Stromal cell of bone marrow (primary cell): ENCODE results near the gene PTPRM.

Source experiments
- DNase-seq: peaks from one replicate; pipeline ENCODE4 v3.0.0-alpha.2; 2012; ENCODE audit warnings: low read depth

The PTPRM gene

GRCh38 chr18:8114480-8114879 lies 547.4 kb downstream of the PTPRM start:
- no peak for DNase-seq

- no peak for DNase-seq
These were observed 549.4 kb downstream of the PTPRM start for GRCh38 chr18:8116341-8117005.

GRCh38 chr18:8117006-8117371 lies 549.9 kb downstream of the PTPRM start:
- no peak for DNase-seq

GRCh38 chr18:8121101-8121500 lies 554.0 kb downstream of the PTPRM start:
- no peak for DNase-seq

- DNase-seq: no peak
These were observed 554.9 kb downstream of the PTPRM start for GRCh38 chr18:8121942-8122480.

GRCh38 chr18:8124232-8125146 lies 557.4 kb downstream of the PTPRM start:
- DNase-seq: no peak

GRCh38 chr18:8130096-8130495 lies 563.0 kb downstream of the PTPRM start:
- no peak for DNase-seq

GRCh38 chr18:8133032-8133431 lies 565.9 kb downstream of the PTPRM start:
- no peak for DNase-seq

- no peak for DNase-seq
These were observed 566.8 kb downstream of the PTPRM start for GRCh38 chr18:8133888-8134287.

GRCh38 chr18:8139127-8139527 lies 572.0 kb downstream of the PTPRM start:
- DNase-seq: no peak

GRCh38 chr18:8139891-8140406 lies 572.8 kb downstream of the PTPRM start:
- no peak for DNase-seq

- no peak for DNase-seq
These were observed 573.9 kb downstream of the PTPRM start for GRCh38 chr18:8140841-8141501.

- peak; percentile 30 for DNase-seq
These were observed 575.1 kb downstream of the PTPRM start for GRCh38 chr18:8142131-8142711.

GRCh38 chr18:8142932-8143331 lies 575.8 kb downstream of the PTPRM start:
- DNase-seq: no peak

- DNase-seq: no peak
These were observed 584.1 kb downstream of the PTPRM start for GRCh38 chr18:8151181-8151580.

GRCh38 chr18:8153887-8154583 lies 586.9 kb downstream of the PTPRM start:
- peak; percentile 67 for DNase-seq

GRCh38 chr18:8162802-8163201 lies 595.7 kb downstream of the PTPRM start:
- DNase-seq: no peak

- DNase-seq: no peak
These were observed 596.3 kb downstream of the PTPRM start for GRCh38 chr18:8163286-8163959.

GRCh38 chr18:8165095-8165494 lies 598.0 kb downstream of the PTPRM start:
- DNase-seq: no peak

- DNase-seq: no peak
These were observed 599.9 kb downstream of the PTPRM start for GRCh38 chr18:8167026-8167425.

- no peak for DNase-seq
These were observed 600.6 kb downstream of the PTPRM start for GRCh38 chr18:8167673-8168072.
